KG1 (cell line): ENCODE results near the gene EIF2S1.
A peak's percentile ranks its signal among the peaks of the same experiment; 100 is the strongest.
"Not testable (repeated sequence)": the region's sequence is repeated elsewhere in the genome, so short reads cannot be mapped to it uniquely, and the experiment has no call there.

Experiments used
- DNase-seq: peaks from one replicate; lab custom pipeline; 2025; lab: John Stamatoyannopoulos, UW

Gene EIF2S1

DNA sequence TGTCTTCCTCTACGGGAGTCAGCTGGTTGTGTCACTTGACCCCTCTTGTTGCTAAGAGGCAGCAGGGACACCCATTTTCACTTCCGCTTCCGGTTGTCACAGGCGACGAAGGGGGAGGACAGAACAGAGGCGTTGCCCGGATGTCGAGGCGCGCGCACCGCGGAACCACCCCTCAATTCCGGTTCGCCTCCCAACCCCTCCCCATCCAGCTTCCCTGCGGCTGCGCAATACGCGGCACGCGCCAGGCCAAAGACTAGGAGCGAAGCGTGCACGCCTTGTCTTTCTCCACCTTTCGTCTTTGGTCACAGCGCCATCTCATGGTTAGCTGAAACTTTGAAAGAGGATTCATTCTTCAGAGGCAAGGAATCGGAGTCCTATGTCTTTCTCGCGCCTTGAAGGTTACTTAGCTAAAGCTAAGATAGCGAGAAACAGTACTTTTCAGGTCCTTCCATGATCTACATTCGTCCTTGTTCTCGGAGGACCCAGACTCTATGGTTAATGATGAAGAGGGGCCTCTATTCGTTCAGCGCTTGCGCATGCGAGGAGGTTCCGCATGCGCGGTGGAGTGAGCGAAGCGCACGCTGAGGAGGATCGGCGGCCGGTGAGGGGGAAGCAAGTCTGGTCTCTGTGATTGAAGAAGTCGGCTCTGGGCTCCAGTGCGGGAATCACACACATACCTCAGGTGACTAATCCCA is at the start of gene EIF2S1, which contains the start of gene ATP6V1D:
Gene EIF2S1, plus strand, starts transcription at position 554 of the 695 bp plus-strand sequence. CDS start 4,440 bp downstream, outside the sequence.
Gene ATP6V1D, minus strand, starts transcription at position 30 of the 695 bp plus-strand sequence. CDS start 106 bp downstream, outside the sequence.
- DNase-seq, result peak; percentile 98

DNA sequence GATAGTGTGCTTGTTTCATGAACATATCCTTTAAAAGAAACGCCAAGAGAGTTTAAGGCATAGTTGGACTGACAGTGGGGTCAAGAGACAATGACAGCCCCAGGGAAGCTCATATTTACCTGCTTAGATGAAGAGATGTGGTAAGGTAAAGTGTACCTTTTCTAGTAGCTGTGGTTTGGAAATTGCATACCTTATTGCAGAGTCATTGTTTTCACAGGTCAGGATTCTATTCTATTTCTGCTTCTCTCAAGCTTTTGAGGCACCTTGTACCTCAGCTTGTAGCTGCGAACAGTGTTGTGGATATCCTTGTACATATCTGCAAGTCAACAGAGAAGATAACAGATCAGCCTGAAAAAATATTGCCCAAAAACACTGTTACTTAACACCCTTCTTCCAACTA is 48.3 kb upstream of the EIF2S1 start:
- DNase-seq, result no peak

DNA sequence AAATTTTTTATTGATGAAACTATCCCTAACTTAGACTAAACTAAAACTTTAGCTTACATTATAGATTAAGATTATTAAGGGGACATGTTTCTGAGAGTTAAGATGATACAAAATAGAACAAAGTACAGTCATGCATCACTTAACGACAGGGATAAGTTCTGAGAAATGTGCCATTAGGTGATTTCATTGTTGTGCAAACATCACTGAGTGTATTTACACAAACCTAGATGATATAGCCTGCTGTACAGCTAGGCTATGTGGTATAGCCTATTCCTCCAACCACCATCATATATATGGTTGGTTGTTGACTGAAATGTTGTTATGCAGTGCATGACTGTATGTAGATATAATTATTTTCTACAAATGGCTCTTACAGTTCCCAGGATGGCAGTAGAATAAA is 47.0 kb upstream of the EIF2S1 start:
- DNase-seq, result no peak

DNA sequence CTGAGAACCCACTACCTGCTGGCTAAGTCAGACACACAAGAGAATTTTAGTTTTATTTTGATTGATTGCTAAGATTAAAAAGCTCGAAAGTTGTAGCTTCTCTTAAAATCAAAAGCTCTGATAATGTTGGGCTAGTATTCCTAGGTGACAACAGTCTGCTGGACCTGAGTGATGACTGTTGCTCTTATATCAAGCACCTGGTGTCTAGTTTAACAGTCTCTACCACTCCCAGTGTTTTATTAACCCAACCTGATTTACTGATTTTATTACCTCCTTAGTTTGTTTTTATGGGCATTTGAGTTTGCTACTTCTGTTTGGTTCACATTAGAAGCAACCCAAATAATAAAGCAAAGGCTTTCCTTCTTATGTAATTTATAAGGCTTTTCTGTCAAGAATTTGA is 42.3 kb upstream of the EIF2S1 start:
- DNase-seq, result no peak

DNA sequence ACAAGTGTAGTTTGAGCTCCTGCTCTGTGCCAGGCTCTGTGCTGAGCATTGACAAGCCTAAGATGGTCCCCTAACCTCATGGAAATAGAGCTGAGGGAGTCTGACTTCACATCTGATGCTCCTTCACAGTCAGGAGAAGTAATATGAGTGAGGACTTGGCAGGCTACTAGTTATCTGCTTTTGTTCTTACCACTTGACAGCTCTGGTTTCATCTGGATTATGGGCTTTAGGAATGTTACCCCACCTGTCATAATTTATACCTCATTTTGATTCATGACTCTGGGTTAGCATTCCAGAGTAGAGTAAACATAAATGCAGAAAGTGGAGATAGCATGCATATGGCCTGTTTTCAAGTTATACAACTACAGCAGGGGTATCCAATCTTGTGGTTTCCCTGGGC is 41.0 kb upstream of the EIF2S1 start:
- DNase-seq, result no peak

DNA sequence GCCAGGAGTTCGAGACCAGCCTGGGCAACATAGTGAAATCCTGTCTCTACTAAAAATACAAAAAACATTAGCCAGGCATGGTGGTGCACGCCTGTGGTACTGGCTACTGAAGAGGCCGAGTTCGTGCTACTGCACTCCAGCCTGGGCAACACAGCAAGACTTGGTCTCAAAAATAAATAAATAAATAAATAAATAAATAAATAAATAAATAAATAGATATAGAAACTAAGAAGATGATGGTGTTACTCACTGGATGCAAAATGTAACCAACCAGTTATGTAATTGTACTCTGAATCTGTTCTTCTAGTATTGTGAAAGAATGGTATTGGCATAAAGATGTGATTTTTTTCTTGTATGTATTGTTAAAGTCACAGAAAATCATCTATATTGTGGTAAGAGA is 30.5 kb upstream of the EIF2S1 start:
- not testable (repeated sequence) for DNase-seq

DNA sequence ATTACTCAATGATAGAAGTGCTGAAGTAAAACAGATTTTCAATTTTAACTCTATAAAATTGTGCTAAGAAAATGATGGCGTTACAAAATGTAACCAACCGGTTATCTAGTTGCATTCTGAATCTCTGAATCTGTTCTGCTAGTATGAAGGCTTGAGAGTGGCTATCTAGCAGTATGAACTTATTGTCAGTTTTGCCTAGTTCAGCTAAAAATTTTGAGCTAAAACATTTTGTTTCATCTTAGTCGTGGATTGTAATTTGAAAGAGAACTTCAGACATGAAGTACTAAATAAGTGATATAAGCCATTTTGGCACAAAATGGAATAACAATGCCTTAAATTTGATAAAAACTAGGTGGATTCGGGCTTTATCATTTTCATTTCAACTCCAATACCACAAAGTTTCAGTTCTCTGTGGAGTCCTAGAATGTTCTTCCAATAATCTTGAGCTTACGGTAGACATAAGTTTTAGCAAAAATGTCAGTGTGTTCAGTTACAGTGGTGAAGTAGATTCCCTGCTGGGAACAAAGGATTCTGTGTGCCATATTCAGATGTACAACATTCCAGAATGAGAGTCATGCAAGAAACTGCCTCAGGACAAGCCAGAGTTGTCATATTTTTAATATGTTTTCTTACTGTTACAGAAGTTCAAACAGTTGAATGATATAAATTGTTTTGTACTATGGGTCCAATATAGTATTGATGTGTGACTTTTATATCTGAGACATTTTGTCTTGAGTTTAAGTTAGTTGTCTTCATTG is 28.6 kb upstream of the EIF2S1 start:
- DNase-seq, result no peak

DNA sequence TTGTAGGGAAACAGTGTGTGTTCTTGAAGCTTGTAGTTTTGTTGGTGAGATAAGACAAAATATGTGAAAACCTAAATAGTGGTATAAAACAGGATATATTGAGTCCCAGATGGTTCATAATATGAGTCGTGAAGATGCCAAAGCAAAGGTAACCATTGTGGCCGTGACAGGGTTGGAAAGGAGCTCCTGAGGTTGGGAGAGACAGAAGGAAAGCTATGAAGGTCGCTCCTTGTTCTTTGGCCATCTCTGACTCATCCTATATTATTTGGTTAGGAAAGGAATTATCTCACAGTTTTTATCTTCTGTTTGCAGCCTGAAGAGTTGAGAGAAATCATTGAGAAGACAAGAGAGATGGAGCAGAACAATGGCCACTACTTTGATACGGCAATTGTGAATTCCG is 27.7 kb upstream of the EIF2S1 start:
- DNase-seq, result no peak

DNA sequence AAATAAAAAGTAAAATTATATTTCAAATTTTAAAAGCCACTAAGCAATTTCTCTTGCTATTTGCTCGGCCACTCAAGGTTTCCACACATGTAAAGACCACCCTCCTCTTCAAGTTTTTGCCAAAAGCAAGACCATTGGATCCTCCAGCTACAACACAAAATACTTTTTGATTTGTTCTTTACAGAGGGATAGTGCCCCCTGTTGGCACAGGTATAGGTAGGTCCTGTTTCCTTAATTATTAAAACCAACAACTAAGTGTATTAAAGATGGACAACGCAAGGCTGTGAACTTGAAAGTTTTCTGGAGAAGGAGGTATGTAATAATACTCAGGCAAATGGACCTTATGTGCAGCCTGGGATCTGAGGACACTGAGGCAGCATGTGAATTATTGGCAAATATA is 24.3 kb upstream of the EIF2S1 start:
- no peak for DNase-seq

DNA sequence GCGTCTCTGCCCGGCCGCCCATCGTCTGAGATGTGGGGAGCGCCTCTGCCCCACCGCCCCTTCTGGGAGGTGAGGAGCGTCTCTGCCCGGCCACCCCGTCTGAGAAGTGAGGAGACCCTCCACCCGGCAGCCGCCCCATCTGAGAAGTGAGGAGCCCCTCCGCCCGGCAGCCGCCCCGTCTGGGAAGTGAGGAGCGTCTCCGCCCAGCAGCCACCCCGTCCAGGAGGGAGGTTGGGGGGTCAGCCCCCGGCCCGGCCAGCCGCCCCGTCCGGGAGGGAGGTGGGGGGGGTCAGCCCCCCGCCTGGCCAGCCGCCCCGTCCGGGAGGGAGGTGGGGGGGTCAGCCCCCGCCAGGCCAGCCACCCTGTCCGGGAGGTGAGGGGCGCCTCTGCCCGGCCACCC is 18.9 kb upstream of the EIF2S1 start:
- DNase-seq, result not testable (repeated sequence)

DNA sequence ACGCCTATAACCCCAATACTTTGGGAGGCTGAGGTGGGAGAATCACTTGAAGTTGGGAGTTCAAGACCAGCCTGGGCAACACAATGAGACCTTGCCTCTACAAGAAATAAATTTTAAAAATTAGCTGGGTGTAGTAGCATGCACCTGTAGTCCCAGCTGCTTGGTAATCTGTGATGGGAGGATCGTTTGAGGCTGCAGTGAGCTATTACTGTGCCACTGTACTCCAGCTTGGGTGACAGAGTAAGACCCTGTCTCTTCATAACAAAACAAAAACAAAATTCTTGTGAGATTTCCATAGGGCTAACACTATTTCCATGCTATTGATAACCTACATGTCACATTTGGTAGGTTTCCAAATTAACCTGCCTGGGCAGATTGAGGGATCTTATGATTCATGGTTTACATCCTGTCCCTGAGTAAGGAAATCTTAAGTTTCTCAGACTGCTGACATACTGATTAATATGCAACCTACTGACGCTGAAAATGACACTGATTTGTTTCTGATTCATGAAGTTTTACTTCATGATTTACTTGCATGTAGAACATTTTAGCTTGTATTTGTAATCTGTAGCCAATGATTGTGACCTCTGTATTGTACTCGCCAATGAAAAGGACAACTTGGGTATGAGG is 16.4 kb upstream of the EIF2S1 start:
- DNase-seq, result no peak

DNA sequence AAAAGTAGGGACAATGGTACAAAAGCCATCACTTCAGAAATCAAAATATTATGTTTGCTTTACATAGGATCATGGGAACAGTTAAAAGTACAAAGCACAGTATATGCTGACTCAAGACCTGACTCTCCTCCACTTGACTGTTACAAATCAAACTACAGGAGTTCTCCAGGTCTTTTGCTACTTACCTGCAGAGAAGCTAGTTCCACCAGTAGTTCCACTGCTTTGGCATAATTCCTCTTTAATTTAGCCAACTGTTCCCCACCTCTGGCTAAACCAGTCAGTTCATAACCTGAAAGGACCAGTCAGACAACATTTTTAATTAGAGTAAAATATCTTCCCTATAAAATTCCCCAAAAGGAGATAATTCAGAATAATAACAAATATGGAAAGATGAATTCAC is 14.5 kb upstream of the EIF2S1 start:
- DNase-seq, result no peak

DNA sequence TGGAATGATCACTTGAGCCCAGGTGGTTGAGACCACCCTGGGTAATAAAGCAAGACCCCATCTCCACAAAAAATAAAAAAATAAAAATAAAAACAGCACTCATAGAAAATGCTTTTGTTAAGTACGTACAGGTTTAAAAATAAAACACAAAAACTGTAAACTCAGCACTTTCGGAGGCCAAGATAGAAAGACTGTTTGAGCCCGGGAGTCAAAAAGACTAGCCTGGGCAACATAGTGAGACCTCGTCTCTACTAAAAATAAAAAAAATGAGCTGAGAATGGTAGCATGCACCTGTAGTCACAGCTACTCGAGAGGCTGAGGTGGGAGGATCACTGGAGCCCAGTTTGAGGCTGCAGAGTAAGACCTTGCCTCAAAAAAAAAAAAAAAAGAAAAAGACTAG is 8.1 kb upstream of the EIF2S1 start:
- no peak for DNase-seq

DNA sequence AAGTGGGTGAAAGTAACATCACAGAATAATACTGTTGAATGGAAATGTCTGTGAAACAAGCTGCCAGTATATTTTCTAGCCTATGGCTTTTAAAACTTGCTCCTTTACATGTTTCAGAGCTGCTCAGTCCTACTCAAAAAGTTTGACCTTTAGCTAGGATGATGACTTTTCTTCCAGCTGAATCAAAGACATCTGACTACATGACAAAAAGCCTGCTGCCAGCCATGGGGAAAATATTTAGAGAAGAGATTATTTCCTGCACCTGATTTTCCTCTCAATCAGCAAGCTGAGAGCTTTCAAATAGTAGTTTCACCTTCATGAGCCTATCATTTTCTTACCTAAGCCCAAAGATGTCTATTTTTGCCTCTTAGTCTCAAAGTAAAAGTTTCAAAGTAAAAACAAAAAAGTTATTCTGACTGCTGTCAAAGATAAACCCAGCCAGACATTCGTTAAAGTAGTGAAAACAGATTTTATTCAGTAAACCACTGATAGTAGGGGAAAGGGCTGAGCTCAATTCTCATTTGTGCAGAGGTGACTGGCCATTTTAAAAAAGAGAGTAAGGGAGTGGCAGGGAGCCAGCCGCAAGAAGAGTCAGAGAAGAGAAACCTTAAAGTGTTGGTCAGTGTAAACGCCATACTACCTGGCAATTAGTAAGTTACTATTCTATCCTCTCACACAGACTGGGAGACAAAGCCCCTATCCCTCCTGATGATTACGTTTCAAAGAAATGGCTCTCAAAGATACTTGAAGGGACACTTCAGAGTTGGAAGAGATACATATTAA is 2.8 kb upstream of the EIF2S1 start:
- no peak for DNase-seq

DNA sequence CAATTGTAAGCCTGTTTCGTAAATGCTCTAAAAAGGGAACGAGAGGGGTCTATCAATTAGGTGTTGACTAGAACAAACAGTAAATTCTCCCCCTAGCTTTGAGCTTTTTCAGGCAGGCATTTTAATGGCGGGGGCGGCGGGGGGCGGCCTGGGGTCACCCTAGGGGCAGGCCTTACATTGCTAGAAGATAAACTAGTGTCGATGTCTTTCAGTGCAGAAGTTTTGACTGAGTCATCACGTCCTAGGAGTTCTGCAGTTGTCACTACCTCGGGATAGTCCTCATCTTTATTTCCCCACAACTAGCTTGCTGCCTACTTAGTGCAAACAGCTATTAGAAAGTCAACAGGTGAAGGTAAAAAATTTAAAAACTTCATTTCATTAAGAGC is 2.2 kb upstream of the EIF2S1 start:
- no peak for DNase-seq

DNA sequence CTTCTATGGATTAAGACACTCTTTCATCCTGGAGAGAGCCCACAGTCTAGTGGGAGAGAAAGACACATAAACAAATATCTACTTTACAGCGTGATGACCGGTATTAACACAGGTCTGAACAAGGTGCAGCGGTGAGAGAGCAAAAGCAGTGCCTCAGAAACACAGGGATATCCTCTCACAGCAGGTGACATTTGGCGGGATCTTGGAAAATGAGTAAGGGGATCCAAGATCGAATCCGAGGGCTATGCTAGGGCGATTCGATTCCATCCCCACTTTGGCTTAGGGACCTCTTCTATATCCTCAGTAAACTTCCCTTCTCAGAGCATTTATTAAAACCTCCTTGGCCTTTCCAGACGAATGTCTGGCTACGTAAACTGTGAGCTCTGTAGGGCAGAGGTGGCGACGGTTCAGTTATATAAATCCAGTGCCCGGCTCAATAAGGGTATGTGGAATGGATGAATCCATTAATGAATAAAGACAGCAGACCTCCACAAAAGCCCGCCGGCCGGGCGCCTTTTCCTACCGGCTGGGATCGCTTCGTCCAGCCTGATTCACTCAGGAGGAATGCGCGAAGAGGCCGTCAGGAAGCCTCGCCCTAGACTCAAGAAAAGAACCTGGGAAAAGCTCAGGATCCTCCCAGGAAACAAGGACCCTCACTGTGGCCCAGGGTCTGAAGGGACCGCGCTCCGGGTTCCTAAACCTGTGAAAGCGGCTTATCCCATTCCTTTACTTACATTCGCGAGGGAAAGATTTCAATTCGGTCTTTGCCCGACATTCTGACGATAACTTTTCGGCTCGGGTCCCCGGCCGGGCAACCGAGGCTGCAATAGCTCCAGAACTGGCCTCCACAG is 979 bp upstream of the EIF2S1 start:
- DNase-seq, result no peak

DNA sequence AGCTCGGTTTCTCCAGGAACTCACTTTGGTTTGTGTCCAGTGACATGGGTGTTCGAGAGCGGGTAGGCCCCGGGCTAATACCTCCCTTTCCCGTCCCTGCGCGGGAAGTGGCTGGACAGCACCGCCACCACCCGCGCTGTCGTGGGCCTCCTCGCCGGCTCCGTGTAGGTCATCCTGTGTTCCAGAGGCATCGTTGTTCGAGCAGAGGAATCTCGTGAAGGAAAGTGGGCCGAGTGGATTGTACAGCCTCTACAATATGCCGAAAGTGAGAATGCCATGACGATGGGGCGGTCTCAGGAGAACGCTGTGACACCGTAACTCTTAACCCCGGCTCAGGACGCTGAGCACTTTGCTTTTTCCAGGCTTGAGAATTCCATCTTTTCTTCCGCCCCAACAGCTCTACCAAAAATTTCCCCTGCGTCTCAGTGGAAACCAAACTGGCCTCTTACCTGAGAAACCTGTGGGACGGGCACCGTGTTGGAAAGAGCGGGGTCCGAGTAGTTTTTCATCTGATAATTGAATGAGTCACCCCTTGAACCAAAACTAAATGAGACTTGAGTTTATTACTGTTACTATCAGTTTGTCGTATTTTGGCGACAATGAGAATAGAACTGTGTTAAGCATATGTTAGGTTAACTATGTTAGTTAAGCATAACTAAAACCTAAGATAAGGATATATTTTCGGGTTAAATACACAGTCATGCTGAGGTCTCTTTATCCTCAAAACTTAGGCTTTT is 510 bp downstream of the EIF2S1 start:
- no peak for DNase-seq

DNA sequence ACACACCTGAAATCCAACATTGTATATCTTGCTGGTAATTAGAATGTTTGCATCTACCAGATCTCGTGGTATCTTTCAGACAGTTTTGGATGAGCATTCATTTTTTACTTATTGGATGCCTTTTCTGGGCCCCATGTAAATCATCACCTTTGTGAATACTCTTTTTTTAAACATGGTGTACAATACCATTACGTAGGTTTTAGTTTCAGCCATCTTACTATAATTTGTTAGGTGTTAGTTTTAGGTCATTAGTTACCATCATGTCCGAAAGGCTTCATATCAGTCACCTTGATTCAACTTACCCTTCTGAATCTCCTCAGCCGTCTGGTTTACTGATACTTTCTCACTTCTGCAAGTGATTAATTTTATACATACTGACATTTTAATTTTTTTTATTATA is 5.3 kb downstream of the EIF2S1 start:
- DNase-seq, result no peak

DNA sequence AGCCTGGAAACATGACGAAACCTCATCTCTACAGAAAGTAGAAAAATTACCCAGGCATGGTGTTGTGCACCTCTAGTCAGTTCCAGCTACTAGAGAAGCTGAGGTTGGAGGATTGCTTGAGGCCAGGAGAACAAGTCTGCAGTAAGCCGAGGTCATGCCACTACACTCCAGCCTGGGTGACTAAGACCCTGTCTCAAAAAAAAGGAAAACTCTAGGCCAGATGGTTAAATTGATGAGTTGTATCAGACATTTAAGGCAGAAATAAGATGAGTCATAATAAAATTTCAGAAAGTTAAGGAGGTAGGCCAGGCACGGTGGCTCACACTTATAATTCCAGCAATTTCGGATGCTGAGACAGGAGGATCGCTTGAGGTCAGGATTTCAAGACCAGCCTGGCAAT is 10.7 kb downstream of the EIF2S1 start:
- DNase-seq, result no peak

DNA sequence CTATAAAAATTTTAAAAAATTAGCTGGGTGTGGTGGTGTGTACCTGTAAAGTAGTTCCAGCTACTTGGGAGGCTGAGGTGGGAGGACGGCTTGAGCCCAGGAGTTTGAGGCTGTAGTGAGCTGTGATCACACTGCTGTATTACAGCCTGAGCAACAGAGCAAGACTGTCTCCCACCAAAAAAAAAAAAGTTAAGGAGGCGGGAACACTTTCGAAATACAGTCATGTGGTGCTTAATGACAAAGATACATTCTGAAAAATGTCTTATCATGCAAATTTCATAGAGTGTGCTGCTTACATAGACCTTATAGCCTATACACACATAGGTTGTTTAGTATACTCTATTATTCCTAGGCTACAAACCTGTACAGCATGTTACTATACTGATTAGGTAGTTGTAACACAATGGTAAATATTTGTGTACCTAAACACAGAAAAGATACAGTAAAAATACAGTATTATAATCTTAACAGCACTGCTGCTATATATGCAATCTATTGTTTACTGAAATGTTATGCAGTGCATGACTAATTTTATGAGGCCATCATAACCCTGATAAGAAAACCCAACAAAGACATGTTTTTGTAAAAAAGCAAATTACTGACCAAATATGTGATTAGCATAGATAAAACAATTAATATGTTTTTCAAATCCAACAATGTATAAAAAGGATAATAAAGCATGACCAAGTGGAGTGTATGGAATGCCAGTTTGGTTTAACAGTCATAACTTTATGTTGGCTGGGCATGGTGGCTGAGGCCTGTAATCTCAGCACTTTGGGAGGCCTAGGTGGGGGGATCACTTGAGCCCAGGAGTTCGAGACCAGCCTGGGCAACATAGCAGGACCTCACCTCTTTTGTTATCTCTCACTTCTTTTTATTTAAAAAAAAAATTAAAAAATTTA is 11.4 kb downstream of the EIF2S1 start:
- no peak for DNase-seq
